Myometrial cell (primary cell): ENCODE data around the gene GLI3. TPM values are rescaled to one million over a fixed set of nuclear protein-coding genes. Genes with fewer than 3 reads are reported as not detected.

Experiments
- total RNA-seq: library from RNA; depleted of rRNA; stranded (reverse); fragments of >200 nt; gene quantifications from 2 replicates; pipeline ENCODE4 v1.2.3, GENCODE V29; 2015

GLI3 gene
- total RNA-seq = 1.7 and 3.9 TPM in 2 replicates

DNA sequence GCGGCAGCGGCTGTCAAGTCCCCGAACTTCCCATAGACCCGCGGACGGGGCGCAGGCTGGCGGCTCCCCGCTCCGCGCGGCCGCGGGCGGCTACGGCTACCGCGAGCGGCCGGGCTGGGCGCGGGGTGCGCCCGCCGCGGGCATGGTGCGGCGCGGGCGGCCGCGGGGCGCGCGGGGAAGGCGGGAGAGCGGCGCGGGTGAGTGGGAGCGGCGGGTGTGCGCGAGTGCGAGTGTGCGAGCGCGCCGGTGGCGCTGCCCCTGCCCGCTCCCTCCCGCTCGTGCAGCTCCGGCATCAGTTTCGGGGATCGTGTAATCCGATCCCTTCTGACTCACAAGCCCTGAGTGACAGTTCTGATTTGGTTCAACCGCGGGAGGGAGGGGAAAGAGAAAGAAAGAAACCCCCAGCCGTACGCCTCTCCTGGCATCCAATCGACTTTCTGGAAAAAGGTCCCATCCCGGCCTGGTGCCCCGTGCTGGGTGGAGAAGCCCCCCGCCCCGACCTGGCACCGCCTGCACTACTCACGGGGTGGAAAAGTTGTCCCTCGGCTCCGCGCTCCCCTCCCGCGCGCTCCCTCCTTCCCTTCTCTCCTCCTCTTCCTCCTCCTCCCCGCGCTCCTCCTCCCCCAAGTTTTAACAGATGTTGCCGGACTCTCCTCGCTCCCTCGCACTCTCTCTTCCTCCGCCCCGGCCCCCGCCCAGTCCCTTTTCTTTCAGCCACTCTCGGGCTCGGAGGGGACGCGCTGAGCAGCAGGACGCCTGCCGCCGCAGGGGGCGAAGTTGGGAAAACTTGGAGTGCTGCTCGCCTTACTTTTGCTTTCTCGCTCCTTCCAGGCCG lies at the start of gene GLI3:
GLI3 (minus strand) TSS at position 234 of the 835 bp plus-strand sequence. CDS start 13,956 bp downstream, outside the sequence.

